Type B pancreatic cell (in vitro differentiated cells): Measurements from ENCODE around the gene OPN4. TPM values are rescaled to one million over a fixed set of nuclear protein-coding genes. Genes with fewer than 3 reads are reported as not detected.
"Not testable (repeated sequence)": the region's sequence is repeated elsewhere in the genome, so short reads cannot be mapped to it uniquely, and the experiment has no call there.

Source experiments
- DNase-seq: peaks from one replicate; pipeline ENCODE4 v3.0.0; 2021; ENCODE audit warnings: mixed read lengths; ENCODE audit not compliant: unreplicated experiment; ENCODE audit errors: extremely low spot score
- H3K27ac Mint-ChIP-seq: 2 replicates; pipeline ENCODE4 v1.8.0; 2021; ENCODE audit warnings: mild to moderate bottlenecking, mixed read lengths
- H3K27me3 Mint-ChIP-seq: 2 replicates; pipeline ENCODE4 v1.8.0; 2021; ENCODE audit warnings: mixed read lengths
- H3K36me3 Mint-ChIP-seq: 2 replicates; pipeline ENCODE4 v1.8.0; 2021; ENCODE audit warnings: mixed read lengths
- H3K4me1 Mint-ChIP-seq: one replicate; pipeline ENCODE4 v1.8.0; 2021; ENCODE audit warnings: mixed read lengths; ENCODE audit not compliant: unreplicated experiment
- H3K4me3 Mint-ChIP-seq: 2 replicates; pipeline ENCODE4 v1.8.0; 2021; ENCODE audit warnings: mild to moderate bottlenecking, mixed read lengths
- H3K9me3 Mint-ChIP-seq: 2 replicates; pipeline ENCODE4 v1.8.0; 2021; ENCODE audit warnings: mixed read lengths
- total RNA-seq: library from RNA; stranded (reverse); gene quantifications from 2 replicates; pipeline ENCODE4 v1.2.1, GENCODE V29; 2021; ENCODE audit warnings: low replicate concordance
- TF ChIP-seq, protein P1 (sequence below): fragments of 200-600 bp; sonication (generic); conservative IDR thresholded peaks from 2 replicates; pipeline ENCODE4 v1.5.0; 2021; ENCODE audit warnings: antibody characterized with exemption, mild to moderate bottlenecking

The OPN4 gene
- total RNA-seq, 1 donor from 2014 or later, result not detected

DNA sequence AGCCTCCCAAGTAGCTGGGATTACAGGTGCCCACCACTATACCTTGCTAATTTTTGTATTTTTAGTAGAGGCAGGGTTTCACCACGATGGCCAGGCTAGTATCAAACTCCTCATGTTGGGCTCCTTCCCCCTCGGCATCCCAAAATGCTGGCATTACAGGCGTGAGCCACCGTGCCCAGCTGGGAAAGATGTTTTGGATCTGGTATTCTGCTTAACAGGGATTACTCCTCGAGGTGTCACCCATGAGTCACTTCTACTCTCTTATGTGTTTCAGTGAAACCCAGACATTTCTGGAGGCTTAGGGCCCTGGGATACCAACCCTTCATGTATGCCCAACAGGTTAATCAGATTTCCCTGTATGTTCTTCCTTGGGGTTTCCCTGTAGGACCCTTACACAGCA is 11.8 kb upstream of the OPN4 start:
- H3K4me3 Mint-ChIP-seq, result no peak overlapping the region
- peaks cover 23% of the 10 kb centered on the region for H3K4me1 Mint-ChIP-seq
- no peaks in the 10 kb centered on the region for H3K9me3 Mint-ChIP-seq
- H3K27ac Mint-ChIP-seq, result no peak overlapping the region
- DNase-seq, result no peak
- peaks cover 11% of the 10 kb centered on the region for H3K27me3 Mint-ChIP-seq
- no peaks in the 10 kb centered on the region for H3K36me3 Mint-ChIP-seq
- TF ChIP-seq, protein P1, sequence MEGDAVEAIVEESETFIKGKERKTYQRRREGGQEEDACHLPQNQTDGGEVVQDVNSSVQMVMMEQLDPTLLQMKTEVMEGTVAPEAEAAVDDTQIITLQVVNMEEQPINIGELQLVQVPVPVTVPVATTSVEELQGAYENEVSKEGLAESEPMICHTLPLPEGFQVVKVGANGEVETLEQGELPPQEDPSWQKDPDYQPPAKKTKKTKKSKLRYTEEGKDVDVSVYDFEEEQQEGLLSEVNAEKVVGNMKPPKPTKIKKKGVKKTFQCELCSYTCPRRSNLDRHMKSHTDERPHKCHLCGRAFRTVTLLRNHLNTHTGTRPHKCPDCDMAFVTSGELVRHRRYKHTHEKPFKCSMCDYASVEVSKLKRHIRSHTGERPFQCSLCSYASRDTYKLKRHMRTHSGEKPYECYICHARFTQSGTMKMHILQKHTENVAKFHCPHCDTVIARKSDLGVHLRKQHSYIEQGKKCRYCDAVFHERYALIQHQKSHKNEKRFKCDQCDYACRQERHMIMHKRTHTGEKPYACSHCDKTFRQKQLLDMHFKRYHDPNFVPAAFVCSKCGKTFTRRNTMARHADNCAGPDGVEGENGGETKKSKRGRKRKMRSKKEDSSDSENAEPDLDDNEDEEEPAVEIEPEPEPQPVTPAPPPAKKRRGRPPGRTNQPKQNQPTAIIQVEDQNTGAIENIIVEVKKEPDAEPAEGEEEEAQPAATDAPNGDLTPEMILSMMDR, result no peak

GRCh38 chr10:86644152-86644793 is 10.1 kb upstream of the OPN4 start:
- H3K27ac Mint-ChIP-seq, result no peak overlapping the region
- peak overlapping the region; percentile 37 for H3K4me3 Mint-ChIP-seq
- H3K36me3 Mint-ChIP-seq, result no peaks in the 10 kb centered on the region
- TF ChIP-seq, protein P1, result peak; percentile 45
- H3K9me3 Mint-ChIP-seq, result no peaks in the 10 kb centered on the region
- peaks cover 40% of the 10 kb centered on the region for H3K4me1 Mint-ChIP-seq
- DNase-seq, result no peak
- peaks cover 6% of the 10 kb centered on the region for H3K27me3 Mint-ChIP-seq

DNA sequence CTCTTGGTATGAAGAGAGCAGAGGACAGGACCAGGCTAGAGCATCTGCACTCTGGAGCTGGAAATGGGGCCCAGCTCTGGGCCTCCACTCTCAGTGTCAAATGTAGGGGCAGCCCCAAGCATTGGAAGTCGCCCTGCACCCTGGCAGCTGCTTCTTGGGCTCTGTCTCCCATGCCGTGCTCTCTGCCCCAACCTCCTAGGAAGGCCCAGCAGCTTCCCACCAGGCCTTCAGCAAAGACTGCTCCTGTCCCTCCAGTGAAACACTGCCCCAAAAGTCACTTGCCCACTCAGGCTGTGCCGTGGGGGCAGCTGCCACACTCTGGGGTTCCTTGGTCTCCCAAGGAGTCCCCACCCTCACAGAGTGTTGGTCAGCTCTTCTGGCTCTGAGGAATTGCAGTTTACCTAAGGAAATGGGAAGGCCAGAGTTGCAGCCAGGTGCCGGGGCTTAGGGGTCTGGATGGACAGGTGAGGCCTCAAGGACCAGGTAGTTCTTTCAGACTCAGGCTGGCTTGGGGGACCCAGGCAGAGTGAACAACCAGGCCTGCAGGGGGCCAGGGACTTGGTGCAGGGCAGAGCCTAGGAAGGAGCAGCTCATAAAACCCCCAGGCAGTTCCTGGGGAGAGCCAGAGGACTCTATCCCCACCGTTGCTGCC is 9.4 kb upstream of the OPN4 start:
- DNase-seq, result no peak
- TF ChIP-seq, protein P1, result no peak
- Mint-ChIP-seq H3K9me3 (no peaks in the 10 kb centered on the region), H3K4me3 (no peak overlapping the region), H3K36me3 (no peaks in the 10 kb centered on the region), H3K27ac (no peak overlapping the region), H3K4me1 (peaks cover 42% of the 10 kb centered on the region), H3K27me3 (peaks cover 6% of the 10 kb centered on the region)

DNA sequence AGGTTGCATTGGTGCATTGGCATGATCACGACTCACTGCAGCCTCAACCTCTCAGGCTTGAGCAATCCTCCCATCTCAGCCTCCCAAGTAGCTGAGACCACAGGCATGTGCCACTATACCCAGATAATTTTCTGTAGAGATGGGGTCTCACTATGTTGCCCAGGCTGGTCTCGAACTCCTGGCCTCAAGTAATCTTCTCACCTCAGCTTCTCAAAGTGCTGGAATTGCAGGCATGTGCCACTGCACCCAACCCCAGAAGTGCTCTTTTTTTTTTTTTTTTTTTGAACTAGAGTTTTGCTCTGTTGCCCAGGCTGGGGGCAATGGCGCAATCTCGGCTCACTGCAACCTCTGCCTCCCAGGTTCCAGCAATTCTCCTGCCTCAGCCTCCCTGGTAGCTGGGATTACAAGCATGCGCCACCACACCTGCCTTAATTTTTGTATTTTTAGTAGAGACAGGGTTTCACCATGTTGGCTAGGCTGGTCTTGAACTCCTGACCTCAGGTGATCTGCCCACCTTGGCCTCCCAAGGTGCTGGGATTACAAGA is 8.7 kb upstream of the OPN4 start:
- not testable (repeated sequence) for DNase-seq, H3K36me3 Mint-ChIP-seq, H3K9me3 Mint-ChIP-seq, H3K27me3 Mint-ChIP-seq, H3K4me3 Mint-ChIP-seq, H3K27ac Mint-ChIP-seq
- H3K4me1 Mint-ChIP-seq, result peaks cover 46% of the 10 kb centered on the region

DNA sequence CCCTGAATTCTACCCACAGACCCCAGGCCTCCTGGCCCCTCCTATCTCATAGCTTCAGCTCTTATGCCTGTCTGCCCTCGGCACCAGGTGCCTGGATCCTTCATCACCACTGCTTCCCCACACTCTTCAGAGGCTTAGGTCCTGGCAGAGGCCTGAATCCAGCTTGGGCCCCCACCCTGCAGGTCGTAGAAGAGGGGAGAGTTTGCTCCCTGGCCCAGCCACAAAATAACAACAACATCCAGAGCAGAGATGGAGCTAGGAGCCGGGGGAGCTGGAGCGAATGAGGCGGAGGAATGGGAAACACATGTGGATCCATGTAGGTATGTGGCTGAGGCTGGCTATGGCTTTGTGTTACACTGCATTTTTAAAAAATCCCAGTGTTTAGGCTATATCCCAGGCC is 7.8 kb upstream of the OPN4 start:
- H3K27ac Mint-ChIP-seq, result peak overlapping the region; percentile 64
- H3K27me3 Mint-ChIP-seq, result peaks cover 9% of the 10 kb centered on the region
- H3K4me1 Mint-ChIP-seq, result peaks cover 46% of the 10 kb centered on the region
- H3K36me3 Mint-ChIP-seq, result no peaks in the 10 kb centered on the region
- TF ChIP-seq, protein P1, result no peak
- H3K9me3 Mint-ChIP-seq, result no peaks in the 10 kb centered on the region
- no peak for DNase-seq
- no peak overlapping the region for H3K4me3 Mint-ChIP-seq

DNA sequence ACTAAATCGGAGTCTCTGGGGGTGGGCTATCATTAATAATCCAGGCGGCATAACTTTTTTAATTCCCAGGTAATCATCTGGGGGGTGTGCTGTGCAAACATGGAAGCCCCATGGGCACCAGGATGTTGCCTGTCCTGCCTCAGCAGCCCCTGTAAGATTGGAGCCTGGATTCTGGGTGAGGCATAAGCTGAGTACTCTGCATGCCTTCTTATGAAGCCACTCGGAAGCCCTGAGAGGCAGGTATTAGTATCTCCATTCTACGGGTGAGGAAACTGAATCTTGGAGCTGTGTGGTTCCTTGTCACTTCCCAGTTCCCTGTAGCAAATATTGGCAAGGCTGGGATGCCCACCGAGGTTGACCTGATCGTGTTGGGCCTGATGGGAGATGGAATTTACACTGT is 7.4 kb upstream of the OPN4 start:
- H3K4me1 Mint-ChIP-seq, result peaks cover 46% of the 10 kb centered on the region
- H3K9me3 Mint-ChIP-seq, result no peaks in the 10 kb centered on the region
- no peak overlapping the region for H3K4me3 Mint-ChIP-seq
- no peaks in the 10 kb centered on the region for H3K36me3 Mint-ChIP-seq
- peaks cover 5% of the 10 kb centered on the region for H3K27me3 Mint-ChIP-seq
- TF ChIP-seq, protein P1, result no peak
- peak overlapping the region; percentile 64 for H3K27ac Mint-ChIP-seq
- no peak for DNase-seq
